Measurements from ENCODE around the gene TMEM63C.

TMEM63C gene

DNA sequence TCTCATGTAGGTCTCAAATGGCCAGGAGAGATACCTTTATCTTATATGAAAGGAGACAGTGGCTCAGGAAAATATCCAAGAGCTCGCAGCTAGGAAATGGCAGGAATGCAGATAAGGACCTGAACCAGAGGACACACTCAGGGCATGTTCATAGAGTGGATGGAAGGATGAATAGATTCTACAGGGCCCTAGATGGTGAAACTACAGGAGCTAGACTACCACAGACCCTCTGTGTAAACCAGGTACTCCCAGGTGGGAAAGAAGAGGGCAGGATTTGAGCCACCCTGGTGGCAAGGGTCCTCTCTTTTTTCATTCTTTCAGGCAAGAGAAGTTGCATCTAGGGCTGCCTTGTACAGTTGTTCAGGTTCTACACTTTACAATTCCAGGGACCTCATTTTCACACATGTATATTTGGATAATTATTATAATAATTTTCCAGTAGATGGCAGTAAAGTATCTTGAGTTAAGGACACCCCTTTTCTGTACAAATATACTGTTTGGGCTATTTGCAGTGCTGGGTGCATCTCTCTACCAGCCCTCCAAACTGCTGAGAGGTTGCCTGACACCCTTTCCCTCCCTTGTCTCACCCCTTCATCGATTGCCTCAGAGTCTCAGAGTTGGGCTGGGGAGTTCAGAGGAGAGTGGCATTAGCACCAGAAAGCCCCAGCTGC lies 29.5 kb upstream of the TMEM63C start:
- peak; percentile 90 for ATAC-seq
- no peak for TF ChIP-seq ZC3H10 (CRISPR knock-in tag; IDR thresholded peaks at IDR 0.05)

DNA sequence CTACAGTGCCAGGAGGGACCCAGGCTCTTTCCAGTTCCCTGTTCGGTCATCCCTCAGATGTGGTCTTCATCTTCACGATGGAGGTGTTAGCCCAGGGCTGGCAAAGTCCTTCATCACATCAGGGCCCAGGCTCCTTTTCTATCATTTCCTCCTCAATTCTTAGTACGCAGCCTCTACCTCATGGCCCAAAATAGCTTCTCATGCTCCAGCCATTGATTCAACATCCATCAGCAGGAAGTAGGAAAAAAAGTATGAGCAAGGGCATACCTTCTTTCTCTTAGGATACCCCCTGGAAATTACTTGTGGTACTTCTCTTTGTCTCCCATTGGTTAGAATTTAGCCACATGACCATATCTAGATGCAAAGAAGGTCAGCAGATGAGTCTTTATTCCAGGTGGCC lies 27.8 kb upstream of the TMEM63C start:
- ATAC-seq: no peak
- no peak for TF ChIP-seq ISL1 (CRISPR knock-in tag; IDR thresholded peaks at IDR 0.05)
- TF ChIP-seq, protein P1, sequence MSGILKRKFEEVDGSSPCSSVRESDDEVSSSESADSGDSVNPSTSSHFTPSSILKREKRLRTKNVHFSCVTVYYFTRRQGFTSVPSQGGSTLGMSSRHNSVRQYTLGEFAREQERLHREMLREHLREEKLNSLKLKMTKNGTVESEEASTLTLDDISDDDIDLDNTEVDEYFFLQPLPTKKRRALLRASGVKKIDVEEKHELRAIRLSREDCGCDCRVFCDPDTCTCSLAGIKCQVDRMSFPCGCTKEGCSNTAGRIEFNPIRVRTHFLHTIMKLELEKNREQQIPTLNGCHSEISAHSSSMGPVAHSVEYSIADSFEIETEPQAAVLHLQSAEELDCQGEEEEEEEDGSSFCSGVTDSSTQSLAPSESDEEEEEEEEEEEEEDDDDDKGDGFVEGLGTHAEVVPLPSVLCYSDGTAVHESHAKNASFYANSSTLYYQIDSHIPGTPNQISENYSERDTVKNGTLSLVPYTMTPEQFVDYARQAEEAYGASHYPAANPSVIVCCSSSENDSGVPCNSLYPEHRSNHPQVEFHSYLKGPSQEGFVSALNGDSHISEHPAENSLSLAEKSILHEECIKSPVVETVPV (CRISPR knock-in tag; IDR thresholded peaks at IDR 0.05): no peak
- no peak for TF ChIP-seq TOX (CRISPR knock-in tag; IDR thresholded peaks at IDR 0.05; ENCODE audit: borderline replicate concordance)
- no peak for TF ChIP-seq ZNF565 (CRISPR knock-in tag; conservative IDR thresholded peaks at IDR 0.05; ENCODE audit: low read depth)
- no peak for TF ChIP-seq GLIS3 (CRISPR knock-in tag; IDR thresholded peaks at IDR 0.05)
- TF ChIP-seq OSR1 (CRISPR knock-in tag; IDR thresholded peaks at IDR 0.05): no peak
- TF ChIP-seq ZC3H10 (CRISPR knock-in tag; IDR thresholded peaks at IDR 0.05): no peak
- TF ChIP-seq PPARA (CRISPR knock-in tag; IDR thresholded peaks at IDR 0.05; ENCODE audit: borderline replicate concordance): no peak
- no peak for TF ChIP-seq ZFP3 (CRISPR knock-in tag; IDR thresholded peaks at IDR 0.05)
- TF ChIP-seq RARB (CRISPR knock-in tag; IDR thresholded peaks at IDR 0.05): no peak
- TF ChIP-seq BACH2 (CRISPR knock-in tag; IDR thresholded peaks at IDR 0.05; ENCODE audit: borderline replicate concordance): no peak
- no peak for TF ChIP-seq TCF4 (CRISPR knock-in tag; IDR thresholded peaks at IDR 0.05; ENCODE audit: borderline replicate concordance)
- no peak for TF ChIP-seq ARNTL (CRISPR knock-in tag; IDR thresholded peaks at IDR 0.05; ENCODE audit: borderline replicate concordance, low read depth)
- TF ChIP-seq ZFP30 (CRISPR knock-in tag; IDR thresholded peaks at IDR 0.05): no peak
- TF ChIP-seq ZNF8 (CRISPR knock-in tag; IDR thresholded peaks at IDR 0.05): no peak
- no peak for TF ChIP-seq ZNF70 (CRISPR knock-in tag; IDR thresholded peaks at IDR 0.05)
- TF ChIP-seq, protein P2, sequence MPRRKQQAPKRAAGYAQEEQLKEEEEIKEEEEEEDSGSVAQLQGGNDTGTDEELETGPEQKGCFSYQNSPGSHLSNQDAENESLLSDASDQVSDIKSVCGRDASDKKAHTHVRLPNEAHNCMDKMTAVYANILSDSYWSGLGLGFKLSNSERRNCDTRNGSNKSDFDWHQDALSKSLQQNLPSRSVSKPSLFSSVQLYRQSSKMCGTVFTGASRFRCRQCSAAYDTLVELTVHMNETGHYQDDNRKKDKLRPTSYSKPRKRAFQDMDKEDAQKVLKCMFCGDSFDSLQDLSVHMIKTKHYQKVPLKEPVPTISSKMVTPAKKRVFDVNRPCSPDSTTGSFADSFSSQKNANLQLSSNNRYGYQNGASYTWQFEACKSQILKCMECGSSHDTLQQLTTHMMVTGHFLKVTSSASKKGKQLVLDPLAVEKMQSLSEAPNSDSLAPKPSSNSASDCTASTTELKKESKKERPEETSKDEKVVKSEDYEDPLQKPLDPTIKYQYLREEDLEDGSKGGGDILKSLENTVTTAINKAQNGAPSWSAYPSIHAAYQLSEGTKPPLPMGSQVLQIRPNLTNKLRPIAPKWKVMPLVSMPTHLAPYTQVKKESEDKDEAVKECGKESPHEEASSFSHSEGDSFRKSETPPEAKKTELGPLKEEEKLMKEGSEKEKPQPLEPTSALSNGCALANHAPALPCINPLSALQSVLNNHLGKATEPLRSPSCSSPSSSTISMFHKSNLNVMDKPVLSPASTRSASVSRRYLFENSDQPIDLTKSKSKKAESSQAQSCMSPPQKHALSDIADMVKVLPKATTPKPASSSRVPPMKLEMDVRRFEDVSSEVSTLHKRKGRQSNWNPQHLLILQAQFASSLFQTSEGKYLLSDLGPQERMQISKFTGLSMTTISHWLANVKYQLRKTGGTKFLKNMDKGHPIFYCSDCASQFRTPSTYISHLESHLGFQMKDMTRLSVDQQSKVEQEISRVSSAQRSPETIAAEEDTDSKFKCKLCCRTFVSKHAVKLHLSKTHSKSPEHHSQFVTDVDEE (CRISPR knock-in tag; IDR thresholded peaks at IDR 0.05): no peak
- TF ChIP-seq, protein P3, sequence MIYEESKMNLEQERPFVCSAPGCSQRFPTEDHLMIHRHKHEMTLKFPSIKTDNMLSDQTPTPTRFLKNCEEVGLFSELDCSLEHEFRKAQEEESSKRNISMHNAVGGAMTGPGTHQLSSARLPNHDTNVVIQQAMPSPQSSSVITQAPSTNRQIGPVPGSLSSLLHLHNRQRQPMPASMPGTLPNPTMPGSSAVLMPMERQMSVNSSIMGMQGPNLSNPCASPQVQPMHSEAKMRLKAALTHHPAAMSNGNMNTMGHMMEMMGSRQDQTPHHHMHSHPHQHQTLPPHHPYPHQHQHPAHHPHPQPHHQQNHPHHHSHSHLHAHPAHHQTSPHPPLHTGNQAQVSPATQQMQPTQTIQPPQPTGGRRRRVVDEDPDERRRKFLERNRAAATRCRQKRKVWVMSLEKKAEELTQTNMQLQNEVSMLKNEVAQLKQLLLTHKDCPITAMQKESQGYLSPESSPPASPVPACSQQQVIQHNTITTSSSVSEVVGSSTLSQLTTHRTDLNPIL (CRISPR knock-in tag; IDR thresholded peaks at IDR 0.05; ENCODE audit: low read depth): no peak
- TF ChIP-seq, protein P4, sequence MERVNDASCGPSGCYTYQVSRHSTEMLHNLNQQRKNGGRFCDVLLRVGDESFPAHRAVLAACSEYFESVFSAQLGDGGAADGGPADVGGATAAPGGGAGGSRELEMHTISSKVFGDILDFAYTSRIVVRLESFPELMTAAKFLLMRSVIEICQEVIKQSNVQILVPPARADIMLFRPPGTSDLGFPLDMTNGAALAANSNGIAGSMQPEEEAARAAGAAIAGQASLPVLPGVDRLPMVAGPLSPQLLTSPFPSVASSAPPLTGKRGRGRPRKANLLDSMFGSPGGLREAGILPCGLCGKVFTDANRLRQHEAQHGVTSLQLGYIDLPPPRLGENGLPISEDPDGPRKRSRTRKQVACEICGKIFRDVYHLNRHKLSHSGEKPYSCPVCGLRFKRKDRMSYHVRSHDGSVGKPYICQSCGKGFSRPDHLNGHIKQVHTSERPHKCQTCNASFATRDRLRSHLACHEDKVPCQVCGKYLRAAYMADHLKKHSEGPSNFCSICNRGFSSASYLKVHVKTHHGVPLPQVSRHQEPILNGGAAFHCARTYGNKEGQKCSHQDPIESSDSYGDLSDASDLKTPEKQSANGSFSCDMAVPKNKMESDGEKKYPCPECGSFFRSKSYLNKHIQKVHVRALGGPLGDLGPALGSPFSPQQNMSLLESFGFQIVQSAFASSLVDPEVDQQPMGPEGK (CRISPR knock-in tag; IDR thresholded peaks at IDR 0.05; ENCODE audit: borderline replicate concordance): no peak
- no peak for TF ChIP-seq CSDC2 (CRISPR knock-in tag; IDR thresholded peaks at IDR 0.05)

DNA sequence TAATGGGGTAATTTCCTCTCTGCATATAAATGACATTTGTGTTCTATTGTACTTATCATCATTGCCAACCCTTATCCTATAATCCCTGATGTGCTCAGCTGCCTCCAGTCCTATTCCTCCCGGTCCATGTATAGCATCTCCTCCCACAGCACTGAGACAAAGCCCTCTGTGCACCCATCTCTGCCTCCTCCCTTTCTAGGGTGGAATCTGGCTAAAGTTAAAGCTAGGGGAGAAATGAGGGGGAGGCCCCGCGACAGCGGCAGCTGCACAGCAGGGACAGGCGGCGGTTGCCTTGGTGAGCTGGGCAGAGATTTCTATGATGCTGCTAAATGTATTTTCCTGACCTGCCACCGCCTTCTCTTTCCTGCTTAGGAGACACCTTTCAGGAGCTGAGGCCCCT lies 27.2 kb upstream of the TMEM63C start:
- ATAC-seq: no peak
- TF ChIP-seq TCF4 (CRISPR knock-in tag; IDR thresholded peaks at IDR 0.05; ENCODE audit: borderline replicate concordance) (no peak), BACH2 (CRISPR knock-in tag; IDR thresholded peaks at IDR 0.05; ENCODE audit: borderline replicate concordance) (no peak), ZC3H10 (CRISPR knock-in tag; IDR thresholded peaks at IDR 0.05) (no peak), GLIS3 (CRISPR knock-in tag; IDR thresholded peaks at IDR 0.05) (no peak), ZNF565 (CRISPR knock-in tag; conservative IDR thresholded peaks at IDR 0.05; ENCODE audit: low read depth) (no peak), ZFP3 (CRISPR knock-in tag; IDR thresholded peaks at IDR 0.05) (no peak), ISL1 (CRISPR knock-in tag; IDR thresholded peaks at IDR 0.05) (no peak), RARB (CRISPR knock-in tag; IDR thresholded peaks at IDR 0.05) (no peak), ZNF8 (CRISPR knock-in tag; IDR thresholded peaks at IDR 0.05) (no peak), ARNTL (CRISPR knock-in tag; IDR thresholded peaks at IDR 0.05; ENCODE audit: borderline replicate concordance, low read depth) (no peak), ZNF70 (CRISPR knock-in tag; IDR thresholded peaks at IDR 0.05) (no peak)
- TF ChIP-seq, protein P1 (CRISPR knock-in tag; IDR thresholded peaks at IDR 0.05): no peak
- TF ChIP-seq, protein P2 (CRISPR knock-in tag; IDR thresholded peaks at IDR 0.05): no peak
- TF ChIP-seq, protein P3 (CRISPR knock-in tag; IDR thresholded peaks at IDR 0.05; ENCODE audit: low read depth): no peak
- TF ChIP-seq, protein P4 (CRISPR knock-in tag; IDR thresholded peaks at IDR 0.05; ENCODE audit: borderline replicate concordance): no peak
